Measurements from ENCODE around the gene ECT2.

The ECT2 gene

DNA sequence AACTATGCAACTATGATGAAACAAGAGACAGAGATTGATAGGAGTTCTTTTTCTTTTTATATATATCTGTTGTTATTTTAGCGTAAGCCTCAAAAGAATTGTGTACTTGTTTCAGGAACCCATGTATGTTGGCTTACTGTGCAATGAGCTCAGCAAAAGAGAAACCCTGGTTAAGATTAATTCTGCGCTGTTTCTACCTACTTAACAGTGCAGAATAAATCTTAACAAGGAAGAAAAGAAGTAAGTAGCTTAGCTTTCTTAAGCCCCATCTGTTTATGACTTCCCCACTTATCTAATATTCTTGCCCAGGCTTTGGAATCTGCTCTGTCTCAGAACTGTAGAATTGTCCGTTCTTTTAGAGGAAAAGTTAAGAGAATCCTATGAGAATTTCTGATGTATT, 27.4 kb downstream of the ECT2 start:
- Histone ChIP-seq H3K36me3 (ENCODE audit: control insufficient read depth, insufficient read depth, low read length, severe bottlenecking) (peaks cover 9% of the 10 kb centered on the region), H3K9me3 (ENCODE audit: control insufficient read depth, low read length) (no peaks in the 10 kb centered on the region), H3K4me1 (ENCODE audit: control insufficient read depth, insufficient read depth, low read length) (peaks cover 9% of the 10 kb centered on the region), H3K9ac (ENCODE audit: low read length) (no peak overlapping the region), H3K27me3 (replicated peaks; ENCODE audit: control insufficient read depth, insufficient read depth, low read length) (no peaks in the 10 kb centered on the region), H3K4me3 (ENCODE audit: low read length) (no peak overlapping the region)
- no peak for DNase-seq (ENCODE audit: low read depth)

DNA sequence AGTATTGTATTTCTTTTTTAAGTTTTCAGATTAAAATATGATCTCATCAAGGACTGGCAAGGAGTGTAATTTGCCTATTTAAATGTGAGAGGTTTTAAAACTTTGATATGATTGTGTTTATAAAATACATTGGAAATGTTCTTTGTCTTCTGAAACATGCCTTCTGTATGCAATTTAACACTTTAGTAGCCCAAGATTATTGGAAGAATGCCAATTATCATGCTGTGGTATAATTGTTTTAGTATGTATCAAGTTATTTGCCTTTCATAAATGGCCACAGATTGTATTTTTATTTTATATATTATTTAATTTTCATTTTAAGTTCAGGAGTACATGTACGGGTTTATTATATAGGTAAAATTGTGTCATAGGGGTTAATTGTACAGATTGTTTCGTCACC, 31.7 kb downstream of the ECT2 start:
- Histone ChIP-seq H3K4me3 (ENCODE audit: low read length) (no peak overlapping the region), H3K36me3 (ENCODE audit: control insufficient read depth, insufficient read depth, low read length, severe bottlenecking) (peaks cover 12% of the 10 kb centered on the region), H3K9me3 (ENCODE audit: control insufficient read depth, low read length) (no peaks in the 10 kb centered on the region), H3K27me3 (replicated peaks; ENCODE audit: control insufficient read depth, insufficient read depth, low read length) (no peaks in the 10 kb centered on the region), H3K4me1 (ENCODE audit: control insufficient read depth, insufficient read depth, low read length) (peaks cover under 1% of the 10 kb centered on the region), H3K9ac (ENCODE audit: low read length) (no peak overlapping the region)
- DNase-seq (ENCODE audit: low read depth): no peak

DNA sequence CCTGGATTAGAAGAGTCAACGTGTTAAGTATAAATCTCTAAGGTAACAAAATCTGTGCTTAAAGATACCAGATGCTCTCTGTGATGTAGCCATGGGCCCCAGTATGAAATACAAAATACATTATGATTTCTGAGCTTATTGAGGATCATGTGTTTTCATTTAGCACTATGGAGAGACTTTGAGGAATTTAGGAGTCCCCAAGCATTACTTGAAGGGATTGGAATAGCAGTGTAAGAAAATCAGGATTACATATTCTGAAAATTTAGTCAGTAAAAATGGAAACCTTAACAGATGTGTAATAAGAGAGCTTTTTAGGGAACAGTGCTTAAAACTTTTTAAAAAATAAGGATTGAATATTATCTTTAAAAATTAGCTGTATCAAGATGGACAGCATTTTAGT, 35.5 kb downstream of the ECT2 start:
- H3K4me1 ChIP-seq (ENCODE audit: control insufficient read depth, insufficient read depth, low read length): peaks cover 13% of the 10 kb centered on the region
- H3K27me3 ChIP-seq (replicated peaks; ENCODE audit: control insufficient read depth, insufficient read depth, low read length): no peaks in the 10 kb centered on the region
- H3K9me3 ChIP-seq (ENCODE audit: control insufficient read depth, low read length): no peaks in the 10 kb centered on the region
- no peak overlapping the region for H3K9ac ChIP-seq (ENCODE audit: low read length)
- H3K36me3 ChIP-seq (ENCODE audit: control insufficient read depth, insufficient read depth, low read length, severe bottlenecking): peaks cover 15% of the 10 kb centered on the region
- no peak for DNase-seq (ENCODE audit: low read depth)
- H3K4me3 ChIP-seq (ENCODE audit: low read length): no peak overlapping the region

DNA sequence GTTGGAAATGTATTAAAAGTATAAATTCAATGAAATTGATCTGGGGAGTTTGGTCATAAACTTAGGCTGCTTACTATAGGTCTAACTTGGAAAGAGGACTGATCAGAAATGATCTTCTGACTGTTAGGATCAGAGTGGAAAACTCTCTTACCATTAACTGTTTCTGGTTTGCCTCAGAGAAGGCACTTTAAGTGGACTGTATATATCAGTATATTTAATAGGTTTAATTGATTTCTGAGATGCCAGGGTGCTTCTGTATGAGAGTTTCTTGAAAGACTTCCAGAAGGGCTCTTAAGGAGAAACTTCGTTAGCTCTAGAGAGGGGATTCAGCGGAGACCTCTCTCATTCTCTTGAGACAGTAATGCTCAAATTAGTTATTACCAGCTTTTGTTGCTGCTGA, 36.5 kb downstream of the ECT2 start:
- Histone ChIP-seq H3K36me3 (ENCODE audit: control insufficient read depth, insufficient read depth, low read length, severe bottlenecking) (peaks cover 15% of the 10 kb centered on the region), H3K4me3 (ENCODE audit: low read length) (no peak overlapping the region), H3K27me3 (replicated peaks; ENCODE audit: control insufficient read depth, insufficient read depth, low read length) (no peaks in the 10 kb centered on the region), H3K9ac (ENCODE audit: low read length) (no peak overlapping the region), H3K4me1 (ENCODE audit: control insufficient read depth, insufficient read depth, low read length) (peaks cover 13% of the 10 kb centered on the region), H3K9me3 (ENCODE audit: control insufficient read depth, low read length) (no peaks in the 10 kb centered on the region)
- no peak for DNase-seq (ENCODE audit: low read depth)

DNA sequence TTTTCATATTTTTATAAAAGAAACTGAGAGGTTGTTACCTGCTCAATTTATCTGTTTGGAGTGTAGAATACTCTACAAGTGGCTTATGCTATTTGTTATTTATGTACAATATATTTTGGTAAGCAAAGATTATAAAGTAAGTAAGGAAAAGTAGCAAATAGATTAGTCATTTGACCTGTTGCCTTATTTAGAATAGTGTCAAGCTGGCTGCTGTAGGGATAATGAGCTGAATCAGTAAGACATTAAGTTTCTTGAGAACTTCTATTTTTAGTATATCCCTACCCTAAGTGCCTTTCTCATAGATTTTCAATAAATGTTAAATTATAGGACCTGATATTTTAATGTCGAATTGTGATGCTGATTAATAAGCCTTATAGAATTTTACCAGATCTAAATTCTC, 37.2 kb downstream of the ECT2 start:
- no peak overlapping the region for H3K9ac ChIP-seq (ENCODE audit: low read length)
- peaks cover 13% of the 10 kb centered on the region for H3K4me1 ChIP-seq (ENCODE audit: control insufficient read depth, insufficient read depth, low read length)
- H3K27me3 ChIP-seq (replicated peaks; ENCODE audit: control insufficient read depth, insufficient read depth, low read length): no peaks in the 10 kb centered on the region
- no peaks in the 10 kb centered on the region for H3K9me3 ChIP-seq (ENCODE audit: control insufficient read depth, low read length)
- peak overlapping the region; percentile 12 for H3K4me3 ChIP-seq (ENCODE audit: low read length)
- DNase-seq (ENCODE audit: low read depth): peak; percentile 33
- peaks cover 15% of the 10 kb centered on the region for H3K36me3 ChIP-seq (ENCODE audit: control insufficient read depth, insufficient read depth, low read length, severe bottlenecking)

DNA sequence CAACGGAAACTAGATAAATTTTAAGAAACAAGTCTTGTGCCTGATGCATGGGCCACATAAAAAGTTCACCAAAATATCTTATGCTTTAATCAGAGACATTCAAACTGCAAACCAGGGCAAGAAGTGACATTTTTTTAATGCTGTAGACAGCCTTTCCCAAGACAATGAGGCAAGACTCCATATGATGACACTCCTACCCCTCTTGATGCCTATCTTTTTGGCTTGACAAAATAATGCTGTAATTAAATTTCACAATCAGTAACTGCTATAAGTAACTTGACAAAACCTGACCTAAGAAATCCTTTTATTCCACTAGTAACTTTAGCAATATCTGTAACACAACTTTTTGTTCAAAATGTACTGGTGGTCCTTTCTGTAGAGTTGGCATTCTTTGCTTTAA, 48.7 kb downstream of the ECT2 start:
- Histone ChIP-seq H3K9ac (ENCODE audit: low read length) (no peak overlapping the region), H3K4me1 (ENCODE audit: control insufficient read depth, insufficient read depth, low read length) (peaks cover 24% of the 10 kb centered on the region), H3K27me3 (replicated peaks; ENCODE audit: control insufficient read depth, insufficient read depth, low read length) (no peaks in the 10 kb centered on the region), H3K4me3 (ENCODE audit: low read length) (no peak overlapping the region), H3K9me3 (ENCODE audit: control insufficient read depth, low read length) (no peaks in the 10 kb centered on the region), H3K36me3 (ENCODE audit: control insufficient read depth, insufficient read depth, low read length, severe bottlenecking) (no peaks in the 10 kb centered on the region)
- peak; percentile 4 for DNase-seq (ENCODE audit: low read depth)

DNA sequence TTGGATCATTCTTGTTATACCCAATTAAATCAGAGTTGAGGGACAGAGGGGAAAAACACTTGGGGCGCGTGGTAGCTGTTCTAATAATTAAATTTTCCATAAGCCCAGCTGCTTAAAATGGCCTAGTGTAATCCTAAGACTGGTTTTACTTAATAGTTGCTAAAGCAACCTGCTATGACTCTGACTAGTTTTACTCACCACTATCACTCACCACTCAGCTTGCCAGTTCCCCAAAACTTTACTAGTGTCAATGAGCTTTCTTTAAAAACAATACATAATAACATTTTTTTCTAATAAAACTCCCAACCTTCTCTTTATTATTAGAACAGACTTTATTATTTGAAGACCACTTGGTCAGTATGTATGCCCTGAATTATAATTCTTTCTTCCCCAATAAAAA, 49.6 kb downstream of the ECT2 start:
- no peaks in the 10 kb centered on the region for H3K36me3 ChIP-seq (ENCODE audit: control insufficient read depth, insufficient read depth, low read length, severe bottlenecking)
- no peaks in the 10 kb centered on the region for H3K9me3 ChIP-seq (ENCODE audit: control insufficient read depth, low read length)
- H3K4me1 ChIP-seq (ENCODE audit: control insufficient read depth, insufficient read depth, low read length): peaks cover 24% of the 10 kb centered on the region
- H3K27me3 ChIP-seq (replicated peaks; ENCODE audit: control insufficient read depth, insufficient read depth, low read length): no peaks in the 10 kb centered on the region
- H3K4me3 ChIP-seq (ENCODE audit: low read length): no peak overlapping the region
- DNase-seq (ENCODE audit: low read depth): no peak
- no peak overlapping the region for H3K9ac ChIP-seq (ENCODE audit: low read length)

DNA sequence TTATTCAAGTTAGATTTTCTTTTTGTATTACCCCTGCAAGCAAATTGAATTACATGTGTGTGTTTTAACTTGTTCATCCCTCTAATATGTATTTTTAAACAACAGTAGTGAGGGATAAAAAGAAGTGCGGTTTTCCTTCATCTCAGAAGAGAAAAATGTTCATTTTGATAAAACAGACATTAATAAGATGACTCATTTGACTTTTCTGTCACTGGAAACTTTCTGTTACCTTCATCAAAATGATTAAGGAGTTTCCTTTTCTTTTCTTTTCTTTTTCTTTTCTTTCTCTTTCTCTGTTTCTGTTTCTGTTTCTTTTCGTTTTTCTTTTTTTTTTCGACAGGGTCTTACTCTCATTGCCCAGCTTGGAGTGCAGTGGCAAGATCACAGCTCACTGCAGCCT, 53.0 kb downstream of the ECT2 start:
- Histone ChIP-seq H3K27me3 (replicated peaks; ENCODE audit: control insufficient read depth, insufficient read depth, low read length) (no peaks in the 10 kb centered on the region), H3K9me3 (ENCODE audit: control insufficient read depth, low read length) (no peaks in the 10 kb centered on the region), H3K36me3 (ENCODE audit: control insufficient read depth, insufficient read depth, low read length, severe bottlenecking) (peaks cover 5% of the 10 kb centered on the region), H3K9ac (ENCODE audit: low read length) (no peak overlapping the region), H3K4me3 (ENCODE audit: low read length) (no peak overlapping the region), H3K4me1 (ENCODE audit: control insufficient read depth, insufficient read depth, low read length) (peaks cover 10% of the 10 kb centered on the region)
- DNase-seq (ENCODE audit: low read depth): no peak

DNA sequence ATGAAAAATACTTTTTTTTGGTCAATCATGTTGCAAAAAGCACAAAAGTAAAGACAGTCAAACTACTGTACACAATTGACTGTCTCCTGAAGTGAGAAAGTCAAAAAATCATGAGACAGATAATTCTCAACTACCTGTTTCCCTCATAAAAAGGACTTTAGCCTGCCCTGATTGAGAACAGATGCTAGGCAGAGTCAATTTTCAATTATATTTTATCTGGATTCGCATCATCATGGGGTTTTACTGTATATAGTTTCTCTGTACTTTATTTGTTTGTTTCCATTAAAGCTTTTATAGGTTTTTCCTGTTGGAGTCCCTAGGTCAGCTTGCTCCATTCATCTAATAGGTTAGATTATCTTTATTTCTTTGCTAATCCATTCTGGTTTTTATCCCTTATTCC, 53.8 kb downstream of the ECT2 start:
- H3K36me3 ChIP-seq (ENCODE audit: control insufficient read depth, insufficient read depth, low read length, severe bottlenecking): peaks cover 5% of the 10 kb centered on the region
- no peaks in the 10 kb centered on the region for H3K27me3 ChIP-seq (replicated peaks; ENCODE audit: control insufficient read depth, insufficient read depth, low read length)
- H3K9ac ChIP-seq (ENCODE audit: low read length): no peak overlapping the region
- peaks cover 4% of the 10 kb centered on the region for H3K4me1 ChIP-seq (ENCODE audit: control insufficient read depth, insufficient read depth, low read length)
- DNase-seq (ENCODE audit: low read depth): no peak
- H3K9me3 ChIP-seq (ENCODE audit: control insufficient read depth, low read length): no peaks in the 10 kb centered on the region
- no peak overlapping the region for H3K4me3 ChIP-seq (ENCODE audit: low read length)

DNA sequence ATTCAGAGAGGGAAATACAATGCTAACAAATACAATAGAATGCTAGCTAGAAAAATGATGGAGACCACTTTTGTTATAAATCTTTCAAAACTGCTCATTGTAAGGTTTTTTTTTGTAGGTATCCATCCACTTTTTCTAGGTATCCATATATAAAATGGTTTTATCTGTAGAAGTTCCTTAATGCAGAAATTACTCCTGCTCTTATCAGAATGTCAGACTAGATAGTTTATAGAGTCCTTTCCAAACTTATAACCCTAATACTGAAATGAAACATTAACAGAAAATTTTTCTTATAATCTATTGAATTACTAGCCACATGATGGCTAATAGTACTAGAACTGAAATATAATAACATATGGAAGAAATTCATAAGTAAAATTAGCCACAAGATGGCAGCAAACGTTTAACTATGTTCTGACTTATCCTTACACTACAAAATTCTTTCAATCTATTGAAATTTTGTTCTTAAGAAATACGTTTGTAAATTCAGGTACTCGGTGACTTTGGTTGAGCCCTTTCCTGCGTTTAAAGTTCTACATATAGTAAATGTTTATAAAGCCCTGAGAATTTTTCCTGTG, 58.5 kb downstream of the ECT2 start:
- Histone ChIP-seq H3K4me3 (ENCODE audit: low read length) (no peak overlapping the region), H3K9me3 (ENCODE audit: control insufficient read depth, low read length) (no peaks in the 10 kb centered on the region), H3K36me3 (ENCODE audit: control insufficient read depth, insufficient read depth, low read length, severe bottlenecking) (peaks cover 5% of the 10 kb centered on the region), H3K4me1 (ENCODE audit: control insufficient read depth, insufficient read depth, low read length) (no peaks in the 10 kb centered on the region), H3K9ac (ENCODE audit: low read length) (no peak overlapping the region), H3K27me3 (replicated peaks; ENCODE audit: control insufficient read depth, insufficient read depth, low read length) (no peaks in the 10 kb centered on the region)
- peak; percentile 84 for DNase-seq (ENCODE audit: low read depth)

DNA sequence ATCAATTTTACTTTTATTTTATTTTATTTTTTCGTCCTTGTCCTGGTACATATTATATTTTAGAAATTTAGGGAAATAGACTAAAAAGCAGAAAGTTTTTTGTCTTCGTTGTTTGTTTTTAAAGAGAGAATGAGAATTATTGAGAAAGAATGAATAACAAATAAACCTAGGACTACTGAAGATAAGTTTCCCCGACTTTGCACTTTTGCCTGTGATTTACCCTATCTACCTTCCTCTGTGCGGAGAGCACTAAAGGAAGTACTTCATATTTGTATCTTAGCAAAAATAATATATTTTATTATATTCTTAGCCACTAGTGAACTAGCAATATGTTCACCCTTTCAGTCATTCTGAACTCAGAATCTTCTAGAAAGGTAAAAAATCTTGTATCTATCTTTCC, 60.6 kb downstream of the ECT2 start:
- Histone ChIP-seq H3K27me3 (replicated peaks; ENCODE audit: control insufficient read depth, insufficient read depth, low read length) (no peaks in the 10 kb centered on the region), H3K9ac (ENCODE audit: low read length) (no peak overlapping the region), H3K4me1 (ENCODE audit: control insufficient read depth, insufficient read depth, low read length) (no peaks in the 10 kb centered on the region), H3K4me3 (ENCODE audit: low read length) (no peak overlapping the region), H3K9me3 (ENCODE audit: control insufficient read depth, low read length) (no peaks in the 10 kb centered on the region), H3K36me3 (ENCODE audit: control insufficient read depth, insufficient read depth, low read length, severe bottlenecking) (peaks cover 7% of the 10 kb centered on the region)
- no peak for DNase-seq (ENCODE audit: low read depth)

DNA sequence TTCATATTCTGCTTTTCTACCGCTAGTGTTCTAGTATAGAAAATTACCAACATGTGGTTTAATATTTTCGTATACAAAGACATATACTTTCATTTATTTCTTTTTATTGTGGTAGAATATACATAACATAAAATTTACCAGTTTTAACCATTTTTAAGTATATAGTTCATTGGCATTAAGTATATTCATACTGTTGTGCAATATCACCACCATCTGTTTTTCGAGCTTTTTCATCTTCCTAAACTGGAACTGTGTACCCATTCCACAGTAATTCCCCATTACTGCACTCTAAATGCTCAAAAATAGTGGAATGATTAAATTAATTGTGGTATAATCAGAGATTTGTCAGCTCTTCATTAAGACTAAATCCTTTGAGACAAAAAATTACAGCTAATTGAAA, 62.9 kb downstream of the ECT2 start:
- Histone ChIP-seq H3K27me3 (replicated peaks; ENCODE audit: control insufficient read depth, insufficient read depth, low read length) (no peaks in the 10 kb centered on the region), H3K9ac (ENCODE audit: low read length) (no peak overlapping the region), H3K4me3 (ENCODE audit: low read length) (no peak overlapping the region), H3K36me3 (ENCODE audit: control insufficient read depth, insufficient read depth, low read length, severe bottlenecking) (peaks cover 7% of the 10 kb centered on the region), H3K4me1 (ENCODE audit: control insufficient read depth, insufficient read depth, low read length) (no peaks in the 10 kb centered on the region), H3K9me3 (ENCODE audit: control insufficient read depth, low read length) (no peaks in the 10 kb centered on the region)
- DNase-seq (ENCODE audit: low read depth): no peak
